ENCODE data around the gene DNAJC27.

Gene DNAJC27

DNA sequence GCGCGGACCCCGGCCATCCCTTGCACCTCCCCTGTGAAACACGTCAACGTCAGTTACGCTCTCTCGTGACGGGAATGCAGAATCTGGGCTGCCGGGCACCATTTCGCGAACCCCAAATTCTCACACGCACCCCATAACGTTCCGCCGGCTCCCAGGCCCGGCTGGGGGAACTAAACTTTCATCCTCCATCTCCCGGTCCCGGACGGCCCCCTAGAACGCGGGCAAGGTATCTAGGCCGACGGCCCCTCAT, 544 bp downstream of the DNAJC27 start:
- DNase-seq (ENCODE audit: extremely low read depth in 1 of 2, low read depth in 1 of 2) = peak in 1 of 2 donors; percentile 3

DNA sequence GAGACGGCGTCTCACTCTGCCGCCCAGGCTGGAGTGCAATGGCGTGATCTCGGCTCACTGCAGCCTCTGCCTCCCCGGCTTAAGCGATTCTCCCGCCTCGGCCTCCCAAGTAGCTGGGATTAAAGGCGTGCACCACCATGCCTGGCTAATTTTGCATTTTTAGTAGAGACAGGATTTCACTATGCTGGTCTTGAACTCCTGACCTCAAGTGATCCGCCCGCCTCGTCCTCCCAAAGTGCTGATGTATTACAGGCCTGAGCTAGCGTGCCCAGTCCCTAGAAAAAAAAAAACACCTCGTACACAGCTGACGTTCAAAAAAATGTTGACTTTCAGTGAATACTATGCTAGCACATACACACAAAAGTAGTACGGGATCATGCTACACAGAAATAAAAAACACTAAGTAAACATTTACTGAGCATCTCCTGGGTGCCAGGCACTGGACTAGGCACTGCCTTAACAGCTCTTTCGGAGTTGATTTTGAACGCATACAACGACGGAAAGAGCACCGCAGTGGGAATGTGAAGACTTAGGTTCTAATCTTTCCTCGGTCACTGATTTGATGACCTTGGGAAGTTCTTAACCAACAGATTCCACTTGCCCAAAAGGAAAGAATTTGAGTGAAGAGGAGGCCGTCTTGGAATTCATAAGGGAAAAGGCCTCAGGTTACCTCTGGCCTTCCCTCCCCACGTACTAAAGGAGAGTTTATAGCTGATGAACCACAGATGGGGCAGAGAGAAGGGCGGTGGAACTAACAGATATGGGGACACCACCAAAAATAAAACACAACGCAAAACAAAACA, 1.1 kb downstream of the DNAJC27 start:
- no peak for DNase-seq (ENCODE audit: extremely low read depth in 1 of 2, low read depth in 1 of 2)

DNA sequence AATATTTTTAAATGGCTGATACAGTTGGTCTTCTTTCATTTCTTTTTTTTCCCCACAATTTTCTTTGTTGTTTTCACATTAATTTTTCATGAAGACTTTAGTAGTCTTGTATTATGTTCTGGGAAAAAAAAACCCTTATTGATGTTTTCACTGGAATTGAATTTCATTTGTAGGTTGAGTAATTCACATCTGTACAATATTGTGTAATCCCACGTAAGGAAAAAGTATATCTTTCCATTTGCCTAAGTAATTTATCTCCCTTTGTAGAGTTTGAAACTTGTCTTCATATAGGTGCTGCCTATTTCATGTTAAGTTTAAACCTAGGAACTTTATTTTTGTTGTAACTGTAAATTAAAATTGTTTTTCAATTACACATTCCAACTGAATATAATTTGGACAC, 2.0 kb downstream of the DNAJC27 start:
- DNase-seq (ENCODE audit: extremely low read depth in 1 of 2, low read depth in 1 of 2) = no peak

DNA sequence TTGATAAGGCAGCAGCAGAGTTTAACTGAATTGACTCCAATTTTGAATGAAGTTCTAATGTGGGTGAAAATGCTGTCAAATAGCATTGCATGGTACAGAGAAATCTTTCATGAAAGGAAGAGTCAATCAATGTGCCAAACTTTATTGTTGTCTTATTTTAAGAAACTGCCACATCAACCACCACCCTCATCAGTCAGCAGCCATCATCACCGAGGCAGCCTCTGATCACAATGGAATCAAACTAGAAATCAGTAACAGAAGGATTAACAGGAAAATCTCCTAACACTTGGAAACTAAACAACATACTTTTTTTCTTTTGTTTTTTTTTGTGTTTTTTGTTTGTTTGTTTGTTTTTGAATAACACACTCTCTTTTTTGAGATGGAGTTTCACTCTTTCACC, 9.9 kb downstream of the DNAJC27 start:
- no peak for DNase-seq (ENCODE audit: extremely low read depth in 1 of 2, low read depth in 1 of 2)

DNA sequence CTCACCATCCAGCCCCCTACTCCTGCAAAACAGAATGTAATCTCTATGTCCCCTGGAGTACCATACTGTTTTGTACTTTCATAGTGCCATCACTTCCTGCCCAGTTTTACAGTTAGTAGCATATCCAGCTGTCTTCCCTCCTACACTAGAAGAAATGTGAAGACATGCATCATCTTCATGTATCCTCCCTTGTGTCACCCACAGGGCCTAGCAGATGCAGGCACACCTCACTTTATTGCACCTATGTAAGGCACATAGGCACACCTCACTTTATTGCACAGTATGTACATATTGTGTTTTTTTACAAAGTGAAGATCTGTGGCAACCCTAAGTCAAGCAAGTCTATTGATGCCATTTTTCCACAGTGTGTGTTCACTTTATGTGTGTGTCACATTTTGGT, 12.0 kb downstream of the DNAJC27 start:
- DNase-seq (ENCODE audit: extremely low read depth in 1 of 2, low read depth in 1 of 2) = no peak

DNA sequence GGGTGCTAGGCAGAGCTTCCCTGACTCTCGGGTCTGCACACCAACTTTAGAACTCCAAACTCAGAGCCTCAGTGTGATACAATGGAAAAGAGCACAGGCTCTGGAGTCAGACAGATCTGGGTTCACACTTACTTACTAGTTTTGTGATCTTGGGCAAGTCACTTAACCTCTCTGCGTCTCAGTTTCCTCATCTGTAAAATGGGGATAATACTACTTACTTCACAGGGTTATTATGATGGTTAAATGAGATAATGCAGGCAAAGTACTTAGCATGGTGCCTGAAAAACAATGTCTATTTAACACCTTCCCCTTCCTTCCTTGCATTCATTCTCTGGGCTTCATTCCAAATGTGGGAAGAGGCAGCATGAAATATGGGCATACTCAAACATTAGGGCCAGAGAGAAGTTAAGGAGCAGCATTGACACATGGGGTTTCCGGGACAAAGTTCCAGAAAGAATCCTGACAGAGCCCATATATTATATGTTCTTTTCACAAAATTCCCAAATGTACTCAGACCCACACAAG, 13.3 kb downstream of the DNAJC27 start:
- no peak for DNase-seq (ENCODE audit: extremely low read depth in 1 of 2, low read depth in 1 of 2)

DNA sequence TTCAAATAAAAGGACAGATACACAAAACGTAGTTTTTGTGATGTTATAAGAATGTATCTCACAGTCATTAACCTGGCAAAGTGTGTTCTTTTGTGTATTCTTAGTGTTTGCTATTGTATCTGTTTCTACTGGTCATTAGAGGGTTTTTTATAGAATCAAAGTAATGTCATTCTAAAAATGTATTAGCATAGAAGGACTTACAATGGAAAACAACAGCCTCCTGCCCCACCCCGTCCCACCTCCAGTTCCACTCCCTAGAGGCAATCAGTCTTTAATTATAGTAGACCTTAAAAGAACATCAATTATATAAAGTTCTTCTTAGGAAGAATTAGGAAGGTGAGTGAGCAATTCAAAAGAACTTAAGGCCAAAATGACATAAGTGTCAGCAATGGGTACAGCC, 13.8 kb downstream of the DNAJC27 start:
- DNase-seq (ENCODE audit: extremely low read depth in 1 of 2, low read depth in 1 of 2) = no peak

DNA sequence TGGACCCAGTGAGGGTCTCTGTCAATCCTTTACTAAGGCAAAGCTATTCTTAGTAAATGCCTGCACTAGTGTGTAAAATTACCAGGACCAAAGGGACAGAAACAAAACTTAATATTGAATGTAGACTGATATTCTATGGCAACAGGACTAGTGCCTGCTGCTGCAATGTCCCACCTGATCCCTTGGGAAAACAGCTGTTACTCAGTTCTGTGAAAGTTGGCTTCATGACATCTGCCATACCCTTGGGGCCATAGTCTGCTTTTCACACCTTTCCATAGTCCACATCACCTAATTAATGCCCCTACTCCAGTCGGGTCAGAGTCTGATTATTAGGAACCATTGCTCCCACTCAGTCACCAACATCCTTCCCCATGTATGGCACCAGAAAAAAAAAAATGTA, 14.5 kb downstream of the DNAJC27 start:
- no peak for DNase-seq (ENCODE audit: extremely low read depth in 1 of 2, low read depth in 1 of 2)

DNA sequence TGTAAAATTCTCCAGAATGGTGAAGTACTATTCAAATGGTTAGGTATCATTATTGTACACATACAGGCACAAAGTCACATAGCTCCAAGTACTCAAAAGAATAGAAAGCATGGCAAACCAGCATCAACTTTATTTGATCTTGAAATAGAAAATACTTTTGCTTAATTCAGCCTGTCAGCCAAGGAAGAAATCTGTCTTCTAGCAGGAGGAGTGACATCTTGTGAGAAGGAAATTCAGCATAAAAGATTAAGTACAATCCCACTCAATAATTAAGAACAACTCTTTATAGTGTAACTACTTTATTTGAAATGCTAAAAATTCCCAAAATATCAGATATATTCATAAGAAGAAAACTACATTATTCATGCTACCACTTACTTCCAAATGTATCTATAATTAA, 15.8 kb downstream of the DNAJC27 start:
- DNase-seq (ENCODE audit: extremely low read depth in 1 of 2, low read depth in 1 of 2) = no peak

DNA sequence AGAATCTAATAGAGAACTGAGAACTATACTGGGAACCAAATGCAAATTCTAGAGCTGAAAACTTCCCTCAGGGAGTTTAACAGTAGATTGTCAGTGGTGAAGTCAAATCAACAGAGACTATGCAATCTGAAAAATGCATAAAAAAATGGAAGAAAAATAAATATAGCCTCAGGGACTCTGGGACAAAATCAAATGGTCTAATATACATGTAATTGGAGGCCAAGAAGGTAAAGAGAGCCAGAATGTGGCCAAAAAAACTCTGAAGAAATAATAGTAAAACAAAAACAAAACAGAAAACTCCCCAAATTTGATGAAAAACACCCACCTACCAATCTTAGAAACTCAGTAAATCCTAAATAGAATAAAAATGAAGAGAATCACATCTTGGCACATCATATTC, 16.5 kb downstream of the DNAJC27 start:
- no peak for DNase-seq (ENCODE audit: extremely low read depth in 1 of 2, low read depth in 1 of 2)

DNA sequence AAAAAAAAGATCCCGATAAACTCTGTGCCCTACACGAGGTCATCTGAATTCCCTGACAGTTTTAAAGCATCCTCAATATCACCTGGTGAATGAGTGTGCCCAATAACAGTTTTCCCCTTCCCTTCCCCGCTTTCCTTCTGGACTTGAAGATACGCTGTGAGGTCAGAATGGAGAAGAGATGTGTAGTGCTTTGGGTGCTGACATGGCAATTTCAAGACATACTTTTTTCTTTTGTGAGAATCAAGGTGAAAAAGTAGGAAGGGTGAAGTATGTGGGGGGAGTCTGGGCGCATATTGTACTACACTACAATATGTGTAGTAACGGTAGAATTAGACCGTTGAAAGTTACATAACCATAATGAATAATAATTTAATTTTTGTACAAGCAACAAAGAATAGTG, 21.7 kb downstream of the DNAJC27 start:
- no peak for DNase-seq (ENCODE audit: extremely low read depth in 1 of 2, low read depth in 1 of 2)

DNA sequence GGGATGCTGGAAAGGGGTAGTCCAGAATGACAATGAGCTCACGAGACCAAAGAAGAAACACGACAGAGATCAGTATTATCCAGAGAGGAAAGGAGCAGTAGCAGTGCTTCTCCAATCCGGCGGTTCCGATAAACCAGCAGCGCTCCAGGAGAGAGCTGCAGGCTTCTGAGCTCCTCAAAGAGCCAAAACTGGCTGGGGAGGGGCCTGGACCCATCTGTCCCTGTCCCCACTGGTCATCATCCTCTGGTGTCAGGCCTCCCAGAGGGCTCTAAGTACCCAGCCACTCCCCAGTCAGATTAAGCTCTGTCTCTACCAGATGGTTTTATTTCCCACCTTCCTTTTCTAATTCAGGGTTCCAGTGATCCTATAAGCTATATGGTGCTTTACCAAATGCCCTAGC, 23.2 kb downstream of the DNAJC27 start:
- no peak for DNase-seq (ENCODE audit: extremely low read depth in 1 of 2, low read depth in 1 of 2)

DNA sequence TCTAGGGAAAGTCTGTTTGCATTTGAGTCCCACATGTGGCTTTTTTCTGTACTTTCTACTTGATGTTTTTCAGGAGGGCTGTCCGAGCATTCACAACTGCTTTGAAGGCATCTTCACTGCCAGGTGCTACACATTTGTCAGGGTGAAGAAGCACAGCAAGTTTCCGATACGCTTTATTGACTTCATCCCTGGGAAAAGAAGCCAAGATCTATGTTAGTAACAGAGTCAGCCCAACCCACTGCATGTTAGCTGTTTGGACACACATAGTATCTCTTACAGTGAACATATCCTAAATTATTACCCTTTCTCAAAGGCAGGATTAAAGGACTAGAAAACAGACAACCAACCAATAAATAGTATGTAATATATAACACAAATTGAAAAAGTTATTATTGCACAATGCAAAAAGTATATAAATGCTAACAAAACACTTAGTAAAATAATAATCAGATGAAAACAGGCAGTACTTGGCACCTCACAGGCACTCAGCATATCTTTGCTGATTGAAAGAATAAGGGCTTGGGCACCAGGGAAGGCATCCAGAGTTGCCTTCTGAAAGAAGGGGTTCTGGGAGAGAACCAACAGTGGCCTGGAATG, 24.1 kb downstream of the DNAJC27 start:
- DNase-seq (ENCODE audit: extremely low read depth in 1 of 2, low read depth in 1 of 2) = no peak

DNA sequence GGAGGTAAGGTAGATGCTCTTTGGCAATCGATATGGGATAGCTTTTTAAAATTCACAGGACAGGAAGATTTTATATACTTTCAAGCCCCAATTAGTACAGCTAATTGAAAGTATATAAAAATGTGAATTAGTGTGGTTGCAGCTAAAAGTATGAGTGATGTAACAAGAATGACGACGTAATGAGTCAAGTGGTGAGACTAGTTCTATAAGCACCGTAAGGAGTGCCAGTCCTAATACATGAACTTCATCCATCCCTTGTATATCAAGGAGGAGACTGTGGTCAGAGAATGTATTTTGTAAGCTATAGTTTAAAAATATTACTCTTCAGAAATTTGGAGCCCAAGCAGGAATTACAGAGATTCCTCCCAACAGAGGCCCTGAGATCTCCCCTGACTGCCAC, 25.8 kb downstream of the DNAJC27 start:
- no peak for DNase-seq (ENCODE audit: extremely low read depth in 1 of 2, low read depth in 1 of 2)

DNA sequence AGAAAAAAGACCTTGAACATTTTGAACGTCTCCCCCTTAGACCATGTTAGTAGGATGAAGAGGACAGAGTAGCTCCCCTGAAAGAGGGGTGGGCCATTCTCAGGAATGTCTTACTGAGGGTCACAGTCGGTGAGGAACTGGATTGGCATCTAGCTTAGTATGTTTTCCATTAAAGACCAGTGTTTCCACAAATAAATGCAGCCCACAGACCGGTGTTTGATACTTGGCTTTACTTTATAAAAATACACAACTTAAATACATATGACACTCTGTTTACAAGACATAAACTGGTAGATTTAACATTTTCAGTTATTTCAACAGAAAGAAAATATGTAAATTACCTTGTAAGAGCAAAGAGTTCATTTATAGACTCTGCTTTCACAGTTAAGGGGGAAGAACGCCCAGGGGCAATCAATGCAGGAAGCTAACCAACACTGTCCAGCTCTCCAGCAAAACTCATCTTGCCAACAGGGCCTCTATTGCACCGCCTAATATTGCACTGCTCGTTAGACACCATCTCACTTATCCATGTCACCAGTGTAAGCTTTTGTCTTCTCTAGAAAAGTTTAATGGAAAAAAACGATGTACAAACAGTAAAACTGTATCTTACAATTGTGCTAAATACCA, 28.2 kb downstream of the DNAJC27 start:
- no peak for DNase-seq (ENCODE audit: extremely low read depth in 1 of 2, low read depth in 1 of 2)

DNA sequence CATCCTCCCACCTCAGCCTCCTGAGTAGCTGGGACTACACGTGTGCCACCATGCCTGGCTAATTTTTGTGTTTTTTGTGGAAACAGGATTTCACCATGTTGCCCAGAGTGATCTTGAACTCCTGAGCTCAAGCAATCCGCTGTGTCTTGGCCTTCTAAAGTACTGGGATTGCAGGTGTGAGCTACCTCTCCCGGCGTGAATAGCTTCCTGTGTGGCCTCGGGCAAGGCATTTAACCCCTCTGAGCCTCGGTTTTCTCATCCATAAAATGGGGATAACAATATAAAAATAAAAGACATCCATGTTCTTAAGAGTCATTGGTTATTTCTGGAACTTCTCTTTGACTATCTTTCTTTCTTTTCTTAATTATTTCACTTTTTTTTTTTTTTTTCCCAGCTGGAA, 32.4 kb downstream of the DNAJC27 start:
- DNase-seq (ENCODE audit: extremely low read depth in 1 of 2, low read depth in 1 of 2) = no peak

DNA sequence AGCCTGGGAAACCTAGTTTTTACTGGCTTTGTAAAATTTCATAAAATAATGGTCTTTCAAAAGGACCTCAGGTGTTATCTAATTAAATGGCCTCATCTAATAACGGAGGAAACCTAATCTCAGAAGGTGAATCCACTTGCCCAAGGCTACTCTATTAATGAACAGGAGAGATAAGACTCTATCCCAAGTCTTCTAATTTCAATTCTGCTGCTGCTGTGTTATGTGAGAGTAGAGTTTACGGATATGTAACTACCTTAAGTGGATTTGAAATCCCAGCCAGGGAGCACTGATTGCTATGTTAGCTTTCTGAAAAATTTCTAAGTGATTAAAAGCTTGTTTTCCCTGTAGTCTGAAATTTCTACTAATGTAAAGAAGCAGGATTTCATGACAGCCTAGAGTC, 34.5 kb downstream of the DNAJC27 start:
- DNase-seq (ENCODE audit: extremely low read depth in 1 of 2, low read depth in 1 of 2) = no peak

DNA sequence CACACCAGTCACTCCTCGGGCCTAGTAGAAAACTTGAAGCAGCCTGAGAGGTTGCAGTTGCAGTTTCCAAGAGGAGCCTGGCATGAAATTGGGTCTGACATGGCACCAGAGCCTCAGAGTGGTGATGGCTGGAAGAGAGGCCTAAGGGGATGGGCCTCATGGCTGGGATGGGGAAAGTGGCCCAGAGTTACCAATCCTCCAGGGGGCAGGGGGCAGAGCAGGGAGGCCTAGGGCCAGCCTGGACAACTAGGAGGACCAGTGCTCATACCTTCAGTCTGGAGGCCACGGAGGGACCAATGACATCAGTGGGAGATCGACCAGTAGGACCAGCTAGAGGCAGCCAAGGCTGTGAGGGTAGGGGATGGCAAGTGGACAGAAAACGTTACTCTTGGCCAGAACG, 36.6 kb downstream of the DNAJC27 start:
- no peak for DNase-seq (ENCODE audit: extremely low read depth in 1 of 2, low read depth in 1 of 2)

DNA sequence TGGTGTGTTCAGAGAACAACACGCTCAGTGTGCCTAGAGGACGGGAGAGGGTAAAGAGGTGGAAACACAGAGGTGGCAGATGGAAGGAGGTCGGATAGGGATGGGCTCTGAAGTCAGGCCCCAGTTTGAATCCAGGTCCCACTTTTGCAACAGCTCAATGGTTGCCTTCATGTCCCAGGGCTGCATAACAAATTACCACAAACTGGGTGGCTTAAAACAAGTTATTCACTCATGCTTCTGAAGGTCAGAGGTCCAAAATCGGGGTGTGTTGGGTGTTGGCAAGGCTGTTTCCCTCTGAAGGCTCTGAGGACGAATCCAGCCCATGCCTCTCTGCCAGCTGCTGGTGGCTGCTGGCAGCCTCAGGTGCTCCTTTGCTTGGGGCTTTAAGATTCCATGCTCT, 39.0 kb downstream of the DNAJC27 start:
- no peak for DNase-seq (ENCODE audit: extremely low read depth in 1 of 2, low read depth in 1 of 2)

DNA sequence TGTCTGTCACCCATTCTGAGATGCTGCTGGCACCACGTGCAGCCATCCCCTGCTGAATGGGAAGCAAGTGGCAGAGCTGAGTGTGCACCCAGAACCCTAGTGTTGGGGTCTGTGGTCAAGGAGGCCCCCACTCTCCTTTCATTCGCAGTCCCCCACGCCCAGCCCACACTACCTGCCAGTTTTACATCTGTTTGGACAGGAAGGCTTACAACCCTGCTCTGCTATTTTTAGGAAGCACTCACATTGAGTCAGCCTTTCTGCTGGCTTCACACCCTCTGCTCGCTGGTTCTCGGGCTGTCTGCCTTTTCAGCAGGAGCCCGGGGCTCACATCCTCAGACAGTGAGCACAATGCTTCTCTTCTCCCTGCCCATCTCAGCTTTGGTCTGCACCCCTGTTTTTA, 41.0 kb downstream of the DNAJC27 start:
- no peak for DNase-seq (ENCODE audit: extremely low read depth in 1 of 2, low read depth in 1 of 2)

DNA sequence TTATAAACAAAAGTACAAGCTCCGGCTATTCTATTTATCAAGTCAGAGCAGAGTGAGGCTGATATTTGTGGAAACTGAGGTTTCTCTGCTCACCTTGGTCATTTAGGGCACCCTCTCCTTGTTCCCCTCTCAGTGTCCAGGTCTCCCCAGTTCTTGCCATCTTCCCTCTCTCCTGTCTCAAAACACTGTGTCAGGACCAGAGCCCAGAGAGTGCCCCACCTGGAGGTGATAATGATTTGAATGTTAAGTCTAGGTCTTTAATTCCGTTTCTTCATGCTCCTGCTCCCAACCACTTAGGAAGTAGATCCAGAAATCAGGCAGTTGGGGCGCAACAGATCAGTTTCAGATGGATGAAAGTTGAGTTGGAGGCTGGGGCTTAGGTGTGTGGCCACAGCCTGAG, 42.5 kb downstream of the DNAJC27 start:
- no peak for DNase-seq (ENCODE audit: extremely low read depth in 1 of 2, low read depth in 1 of 2)

DNA sequence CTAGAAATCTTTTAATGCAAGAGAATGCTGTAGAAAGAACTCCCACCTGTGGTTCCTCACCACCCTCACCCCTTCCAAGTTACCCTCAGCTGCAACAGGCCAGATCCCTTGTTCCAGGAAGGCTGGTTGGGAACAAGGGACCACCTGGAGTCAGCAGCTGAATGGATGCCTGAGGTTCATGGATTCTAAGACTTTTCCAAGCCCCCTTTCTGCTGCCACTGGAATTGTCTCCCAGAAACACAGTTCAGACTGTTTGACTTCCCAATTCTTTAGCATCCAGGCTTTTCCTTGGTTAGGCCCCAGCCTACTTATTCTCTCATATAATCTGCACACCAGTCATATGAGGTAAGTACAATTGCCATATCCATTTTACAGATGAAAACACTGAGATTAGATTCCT, 43.7 kb downstream of the DNAJC27 start:
- no peak for DNase-seq (ENCODE audit: extremely low read depth in 1 of 2, low read depth in 1 of 2)
